CD8-positive, alpha-beta memory T cell (primary cell): ENCODE results near the gene OS9. TPM values are rescaled to one million over a fixed set of nuclear protein-coding genes. Genes with fewer than 3 reads are reported as not detected.
"Not testable (repeated sequence)": the region's sequence is repeated elsewhere in the genome, so short reads cannot be mapped to it uniquely, and the experiment has no call there.

ENCODE experiments used
- CTCF ChIA-PET: fragments of 350-600 bp; sonication (Branson Sonifier 250); formaldehyde crosslinking; loops from one replicate; lab custom pipeline; 2021; ENCODE audit warnings: antibody characterized with exemption; lab: Charles Lee
- POLR2A ChIA-PET: fragments of 350-600 bp; sonication (Branson Sonifier 250); formaldehyde crosslinking; loops from one replicate; lab custom pipeline; 2021; ENCODE audit warnings: antibody characterized with exemption; lab: Charles Lee
- DNase-seq, 5 donors: peaks; one replicate each; pipeline versions ENCODE4 v3.0.0 to v3.0.0-alpha.2; 2020 to 2022; ENCODE audit warnings: mixed read lengths in 1 of 5
- H3K27ac ChIP-seq: one replicate; pipeline ENCODE4 v1.7.0; 2013; ENCODE audit warnings: low read depth, mild to moderate bottlenecking, low read length, moderate library complexity
- H3K27me3 ChIP-seq: 2 replicates; pipeline ENCODE4 v1.7.0; 2013; ENCODE audit warnings: low read length, mild to moderate bottlenecking; ENCODE audit not compliant: insufficient read depth, poor library complexity, severe bottlenecking
- H3K36me3 ChIP-seq: 2 replicates; pipeline ENCODE4 v1.7.0; 2013; ENCODE audit warnings: mild to moderate bottlenecking, low read length, moderate library complexity; ENCODE audit not compliant: insufficient read depth
- H3K4me1 ChIP-seq: 2 replicates; pipeline ENCODE4 v1.7.0; 2013; ENCODE audit warnings: mild to moderate bottlenecking, low read length, moderate library complexity; ENCODE audit not compliant: insufficient read depth
- H3K4me3 ChIP-seq: 2 replicates; pipeline ENCODE4 v1.7.0; 2013; ENCODE audit warnings: mild to moderate bottlenecking, low read length
- H3K9me3 ChIP-seq: 2 replicates; pipeline ENCODE4 v1.7.0; 2013; ENCODE audit warnings: mild to moderate bottlenecking, low read length
- H3K27ac Mint-ChIP-seq, 8 donors: one replicate each; pipeline ENCODE4 v1.8.0; 2020 to 2021; ENCODE audit warnings: mixed read lengths in 8 of 8, mild to moderate bottlenecking in 6 of 8, inconsistent platforms in 3 of 8, moderate library complexity in 3 of 8
- H3K27me3 Mint-ChIP-seq, 2 donors: one replicate each; pipeline ENCODE4 v1.8.0; 2020 to 2021; ENCODE audit warnings: mixed read lengths in 2 of 2, mild to moderate bottlenecking in 1 of 2, moderate library complexity in 1 of 2
- H3K36me3 Mint-ChIP-seq, 3 donors: one replicate each; pipeline ENCODE4 v1.8.0; 2020 to 2021; ENCODE audit warnings: mixed read lengths in 3 of 3, inconsistent platforms in 1 of 3, mild to moderate bottlenecking in 1 of 3
- H3K4me1 Mint-ChIP-seq, 3 donors: one replicate each; pipeline ENCODE4 v1.8.0; 2020 to 2021; ENCODE audit warnings: mixed read lengths in 3 of 3, inconsistent platforms in 1 of 3, mild to moderate bottlenecking in 1 of 3
- H3K4me3 Mint-ChIP-seq, 7 donors: one replicate each; pipeline ENCODE4 v1.8.0; 2020 to 2021; ENCODE audit warnings: mixed read lengths in 7 of 7, mild to moderate bottlenecking in 6 of 7, moderate library complexity in 4 of 7, inconsistent platforms in 2 of 7
- H3K9me3 Mint-ChIP-seq, 5 donors: one replicate each; pipeline ENCODE4 v1.8.0; 2020 to 2022; ENCODE audit warnings: mixed read lengths in 5 of 5, mild to moderate bottlenecking in 3 of 5, moderate library complexity in 2 of 5, inconsistent platforms in 1 of 5
- polyA plus RNA-seq: library from polyadenylated mRNA; unstranded; fragments of 300-500 nt; fragmentation: Illumina TruSeq; gene quantifications from one replicate; pipeline ENCODE4 v1.2.3, GENCODE V29; 2021
- total RNA-seq, 2 experiments: library from RNA; stranded (reverse); gene quantifications; one replicate each; pipeline ENCODE4 v1.2.3, GENCODE V29; 2021

The OS9 gene
- total and polyA plus RNA-seq, 3 experiments from 2014 or later, result 86.9 to 103 (median 96.8) TPM

DNA sequence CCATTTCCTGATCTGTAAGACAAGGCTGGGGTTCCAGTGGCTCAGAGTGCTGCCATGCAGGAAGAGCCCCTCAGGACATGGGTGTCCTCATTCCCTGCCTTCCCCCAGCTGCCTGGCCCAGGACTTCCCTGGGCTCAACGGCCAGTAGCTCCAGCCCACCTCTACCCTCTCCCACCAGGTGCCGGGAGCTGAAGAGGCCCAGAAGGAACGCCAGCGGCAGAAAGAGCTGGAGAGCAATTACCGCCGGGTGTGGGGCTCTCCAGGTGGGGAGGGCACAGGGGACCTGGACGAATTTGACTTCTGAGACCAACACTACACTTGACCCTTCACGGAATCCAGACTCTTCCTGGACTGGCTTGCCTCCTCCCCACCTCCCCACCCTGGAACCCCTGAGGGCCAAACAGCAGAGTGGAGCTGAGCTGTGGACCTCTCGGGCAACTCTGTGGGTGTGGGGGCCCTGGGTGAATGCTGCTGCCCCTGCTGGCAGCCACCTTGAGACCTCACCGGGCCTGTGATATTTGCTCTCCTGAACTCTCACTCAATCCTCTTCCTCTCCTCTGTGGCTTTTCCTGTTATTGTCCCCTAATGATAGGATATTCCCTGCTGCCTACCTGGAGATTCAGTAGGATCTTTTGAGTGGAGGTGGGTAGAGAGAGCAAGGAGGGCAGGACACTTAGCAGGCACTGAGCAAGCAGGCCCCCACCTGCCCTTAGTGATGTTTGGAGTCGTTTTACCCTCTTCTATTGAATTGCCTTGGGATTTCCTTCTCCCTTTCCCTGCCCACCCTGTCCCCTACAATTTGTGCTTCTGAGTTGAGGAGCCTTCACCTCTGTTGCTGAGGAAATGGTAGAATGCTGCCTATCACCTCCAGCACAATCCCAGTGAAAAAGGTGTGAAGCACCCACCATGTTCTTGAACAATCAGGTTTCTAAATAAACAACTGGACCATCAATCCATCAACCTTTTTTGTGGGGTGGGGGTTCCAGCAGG lies 27.0 kb downstream of the OS9 start:
- ChIA-PET CTCF (interaction anchor here (1.0 to 2.2 kb wide), 3 partner anchors 21 to 262 kb away, joined by 3 to 8 read pairs (median 4); partner anchors contain the start of gene B4GALNT1), POLR2A (interaction anchor here (1.2 kb wide), 1 partner anchor 24 kb away, joined by 3 read pairs; the partner anchor contains the start of gene TSPAN31)
- no peaks in the 10 kb centered on the region for H3K4me1 ChIP-seq
- H3K9me3 ChIP-seq, result no peaks in the 10 kb centered on the region
- peaks cover 4 to 63% (median 15%) of the 10 kb centered on the region in 3 donors for H3K36me3 Mint-ChIP-seq
- H3K27me3 ChIP-seq, result no peaks in the 10 kb centered on the region
- H3K4me3 ChIP-seq, result no peak overlapping the region
- H3K27ac ChIP-seq, result no peak overlapping the region
- no peaks in the 10 kb centered on the region for H3K9me3 Mint-ChIP-seq
- peaks cover 9 to 29% (median 15%) of the 10 kb centered on the region in 3 donors for H3K4me1 Mint-ChIP-seq
- DNase-seq, result no peak
- H3K27ac Mint-ChIP-seq, result peak overlapping the region in 4 of 8 donors; percentile 36 to 81 (median 62)
- H3K36me3 ChIP-seq, result peaks cover 42% of the 10 kb centered on the region
- no peaks in the 10 kb centered on the region for H3K27me3 Mint-ChIP-seq
- H3K4me3 Mint-ChIP-seq, result no peak overlapping the region

DNA sequence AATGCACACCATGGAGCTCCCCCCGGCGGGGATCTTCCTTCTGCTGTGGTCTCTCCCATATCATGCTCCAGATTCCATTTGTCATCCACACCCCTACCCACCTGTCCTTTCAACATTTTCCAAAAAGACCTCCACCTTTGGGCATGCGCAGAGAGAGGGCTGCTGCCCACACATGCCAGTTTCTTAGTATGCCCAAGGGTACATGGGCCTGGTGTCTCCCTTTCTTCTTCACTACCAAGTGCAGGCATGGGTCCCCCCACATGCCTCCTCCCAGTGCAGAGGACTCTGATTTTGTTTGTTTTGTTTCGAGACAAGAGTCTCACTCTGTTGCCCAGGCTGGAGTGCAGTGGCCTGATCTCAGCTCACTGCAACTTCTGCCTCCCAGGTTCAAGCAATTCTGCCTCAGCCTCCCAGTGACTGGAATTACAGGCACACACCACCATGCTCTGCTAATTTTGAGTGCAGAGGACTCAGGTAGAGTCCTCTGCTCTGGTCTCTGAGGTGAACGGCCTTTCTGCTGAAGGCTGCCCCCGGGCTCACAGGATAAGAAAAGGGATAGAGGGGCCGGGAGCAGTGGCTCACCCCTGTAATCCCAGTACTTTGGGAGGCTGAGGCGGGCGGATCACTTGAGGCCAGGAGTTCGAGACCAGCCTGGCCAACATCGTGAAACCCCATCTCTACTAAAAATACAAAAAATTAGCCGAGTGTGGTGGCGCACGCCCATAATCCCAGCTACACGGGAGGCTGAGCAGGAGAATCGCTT lies 28.1 kb downstream of the OS9 start:
- H3K9me3 Mint-ChIP-seq, DNase-seq, H3K27me3 ChIP-seq, H3K4me3 Mint-ChIP-seq, H3K9me3 ChIP-seq, CTCF ChIA-PET, H3K27ac ChIP-seq, H3K4me3 ChIP-seq, H3K27me3 Mint-ChIP-seq, H3K4me1 ChIP-seq: not testable (repeated sequence)
- Mint-ChIP-seq H3K36me3 (peaks cover 4 to 59% (median 14%) of the 10 kb centered on the region in 3 donors), H3K27ac (peak overlapping the region in 4 of 8 donors; percentile 10 to 85 (median 45)), H3K4me1 (peaks cover 9 to 29% (median 15%) of the 10 kb centered on the region in 3 donors)
- POLR2A ChIA-PET, result interaction anchor here (0.6 to 1.2 kb wide), 4 partner anchors 15 to 148 kb away, joined by 3 to 5 read pairs (median 3); partner anchors contain the start of gene TSPAN31
- H3K36me3 ChIP-seq, result peaks cover 31% of the 10 kb centered on the region

GRCh38 chr12:57722716-57723629 lies 29.0 kb downstream of the OS9 start:
- H3K36me3 Mint-ChIP-seq, result peaks cover 4 to 62% (median 14%) of the 10 kb centered on the region in 3 donors
- H3K27ac ChIP-seq, result no peak overlapping the region
- H3K27ac Mint-ChIP-seq, result peak overlapping the region; percentile 12 to 95 (median 67)

GRCh38 chr12:57723630-57723962 lies 29.7 kb downstream of the OS9 start:
- H3K27ac Mint-ChIP-seq, result peak overlapping the region in 7 of 8 donors; percentile 40 to 85 (median 72)
- POLR2A ChIA-PET, result interaction anchor here (1.0 to 1.2 kb wide), 2 partner anchors 18 to 21 kb away, joined by 3 to 4 read pairs; partner anchors contain the start of gene TSPAN31

More at GRCh38 chr12:57722716-57723629, 29.0 kb downstream of the OS9 start:
- no peaks in the 10 kb centered on the region for H3K9me3 Mint-ChIP-seq
- no peak overlapping the region for H3K4me3 ChIP-seq
- no peaks in the 10 kb centered on the region for H3K27me3 ChIP-seq
- peak overlapping the region in 1 of 7 donors; percentile 23 for H3K4me3 Mint-ChIP-seq
- no peaks in the 10 kb centered on the region for H3K9me3 ChIP-seq
- H3K36me3 ChIP-seq, result peaks cover 30% of the 10 kb centered on the region
- H3K4me1 ChIP-seq, result no peaks in the 10 kb centered on the region
- H3K27me3 Mint-ChIP-seq, result peaks cover 0 to 1% of the 10 kb centered on the region in 2 donors
- DNase-seq, result no peak
- peaks cover 9 to 29% (median 15%) of the 10 kb centered on the region in 3 donors for H3K4me1 Mint-ChIP-seq
- ChIA-PET CTCF (no interaction called here), POLR2A (interaction anchor here (0.6 to 1.2 kb wide), 7 partner anchors 14 to 1273 kb away, joined by 3 to 7 read pairs (median 4); partner anchors contain the start of genes ARHGEF25 and TSPAN31)

DNA sequence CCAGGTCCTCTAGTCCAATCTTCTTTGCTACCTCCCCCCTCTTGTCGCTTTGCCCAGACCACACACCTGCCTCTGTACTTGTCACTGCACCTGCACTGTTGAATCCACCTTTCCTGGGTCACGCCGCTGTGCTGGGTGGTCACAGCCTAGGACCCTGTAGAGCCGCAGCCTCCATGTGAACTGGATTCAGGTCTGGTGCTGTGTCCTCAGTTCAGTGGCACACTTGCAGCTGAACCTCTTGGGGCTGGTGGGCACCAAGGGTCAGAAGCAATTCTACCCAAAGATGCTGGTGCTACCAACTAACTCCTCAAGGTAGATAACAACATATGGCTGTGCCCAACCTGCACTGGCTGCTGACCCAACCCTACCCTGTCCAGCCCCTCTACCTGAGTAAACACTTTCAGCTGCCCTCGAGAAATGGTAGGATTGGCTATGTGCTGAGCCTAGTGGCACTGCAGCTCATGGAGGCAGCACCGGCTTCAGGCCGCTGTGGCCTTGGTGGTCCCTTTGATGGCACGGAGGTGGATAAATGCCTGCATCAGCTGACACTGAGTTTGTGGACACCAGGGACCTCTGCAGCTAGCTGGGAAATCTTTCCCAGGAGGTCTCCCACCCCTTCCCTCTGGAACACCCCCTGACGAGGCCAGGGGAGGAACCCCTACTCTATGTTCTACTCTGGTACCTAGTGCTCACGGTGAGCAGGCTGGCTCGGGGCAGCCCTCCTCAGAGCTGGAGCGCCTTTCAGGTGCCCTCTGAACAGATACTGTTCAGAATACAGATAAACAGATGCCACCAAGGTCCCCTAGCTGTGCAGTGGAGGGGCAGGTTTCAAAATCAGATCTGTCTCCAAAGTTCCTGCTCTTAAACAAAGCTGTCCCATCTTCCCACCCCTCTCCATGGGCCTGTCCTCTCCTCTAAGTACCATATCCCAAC lies 30.3 kb downstream of the OS9 start:
- peaks cover 0 to 1% of the 10 kb centered on the region in 2 donors for H3K27me3 Mint-ChIP-seq
- Histone ChIP-seq H3K4me1 (no peaks in the 10 kb centered on the region), H3K4me3 (no peak overlapping the region), H3K9me3 (no peaks in the 10 kb centered on the region), H3K27ac (no peak overlapping the region), H3K27me3 (no peaks in the 10 kb centered on the region), H3K36me3 (peaks cover 20% of the 10 kb centered on the region)
- H3K27ac Mint-ChIP-seq, result peak overlapping the region; percentile 54 to 98 (median 84)
- no peak overlapping the region for H3K4me3 Mint-ChIP-seq
- POLR2A ChIA-PET, result interaction anchor here (0.7 to 1.0 kb wide), 3 partner anchors 13 to 618 kb away, joined by 4 to 10 read pairs (median 7); no protein-coding TSS in a partner anchor
- CTCF ChIA-PET, result interaction anchor here (1.0 kb wide), 2 partner anchors 17 to 20 kb away, joined by 3 read pairs; no protein-coding TSS in a partner anchor
- H3K36me3 Mint-ChIP-seq, result peaks cover 9 to 59% (median 11%) of the 10 kb centered on the region in 3 donors
- peaks cover 9 to 29% (median 15%) of the 10 kb centered on the region in 3 donors for H3K4me1 Mint-ChIP-seq
- no peak for DNase-seq
- H3K9me3 Mint-ChIP-seq, result no peaks in the 10 kb centered on the region

More at GRCh38 chr12:57723630-57723962, 29.7 kb downstream of the OS9 start:
- Histone ChIP-seq H3K4me1 (no peaks in the 10 kb centered on the region), H3K27me3 (no peaks in the 10 kb centered on the region), H3K9me3 (no peaks in the 10 kb centered on the region), H3K27ac (no peak overlapping the region), H3K36me3 (peaks cover 25% of the 10 kb centered on the region), H3K4me3 (no peak overlapping the region)
- Mint-ChIP-seq H3K4me3 (peak overlapping the region in 1 of 7 donors; percentile 23), H3K4me1 (peaks cover 9 to 29% (median 15%) of the 10 kb centered on the region in 3 donors), H3K36me3 (peaks cover 8 to 61% (median 15%) of the 10 kb centered on the region in 3 donors), H3K27me3 (peaks cover 0 to 1% of the 10 kb centered on the region in 2 donors), H3K9me3 (no peaks in the 10 kb centered on the region)
- DNase-seq, result no peak
- CTCF ChIA-PET, result interaction anchor here (1.0 kb wide), 1 partner anchor 18 kb away, joined by 3 read pairs; no protein-coding TSS in a partner anchor
